ENCODE data around the gene DOCK9.
"Not testable (repeated sequence)": the region's sequence is repeated elsewhere in the genome, so short reads cannot be mapped to it uniquely, and the experiment has no call there.

Gene DOCK9

GRCh38 chr13:98823442-98823841 lies 154.4 kb downstream of the DOCK9 start:
- no peak for DNase-seq (ENCODE audit: low spot score)

GRCh38 chr13:98822225-98822606 lies 155.6 kb downstream of the DOCK9 start:
- no peak for DNase-seq (ENCODE audit: low spot score)

GRCh38 chr13:98821372-98822224 lies 156.3 kb downstream of the DOCK9 start:
- peak; percentile 78 for DNase-seq (ENCODE audit: low spot score)

DNA sequence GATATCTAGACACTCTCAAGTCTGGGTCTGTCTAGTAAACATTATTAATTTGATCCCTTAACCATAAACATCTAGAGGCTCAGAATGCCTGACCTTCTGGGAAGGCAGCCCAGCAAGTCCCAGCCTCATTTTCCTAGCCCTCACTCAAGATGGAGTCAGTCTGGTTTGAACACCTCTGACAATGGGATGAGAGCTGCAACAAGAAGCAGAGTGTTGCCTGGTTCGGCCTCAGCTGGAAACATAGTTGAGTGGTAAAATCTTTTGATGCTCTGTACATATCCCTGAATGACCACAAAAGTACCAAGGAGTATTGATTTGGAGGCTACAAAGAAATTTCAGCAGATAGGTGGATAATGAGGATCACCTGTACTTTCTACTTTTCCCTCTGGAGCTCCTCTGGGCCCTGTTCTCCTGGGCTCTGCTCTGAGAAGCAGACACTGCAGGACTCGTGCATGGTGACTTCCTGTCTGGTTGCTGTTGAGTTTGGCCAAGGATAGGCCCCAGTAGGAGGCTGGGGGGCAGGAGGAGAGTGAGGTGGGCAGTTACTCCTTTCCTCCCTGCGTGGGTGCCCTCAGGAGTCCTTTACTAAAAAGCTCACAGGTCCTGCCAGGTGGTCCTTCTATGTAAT lies 157.0 kb downstream of the DOCK9 start:
- no peak for DNase-seq (ENCODE audit: low spot score)

GRCh38 chr13:98820300-98820699 lies 157.6 kb downstream of the DOCK9 start:
- DNase-seq (ENCODE audit: low spot score) = no peak

DNA sequence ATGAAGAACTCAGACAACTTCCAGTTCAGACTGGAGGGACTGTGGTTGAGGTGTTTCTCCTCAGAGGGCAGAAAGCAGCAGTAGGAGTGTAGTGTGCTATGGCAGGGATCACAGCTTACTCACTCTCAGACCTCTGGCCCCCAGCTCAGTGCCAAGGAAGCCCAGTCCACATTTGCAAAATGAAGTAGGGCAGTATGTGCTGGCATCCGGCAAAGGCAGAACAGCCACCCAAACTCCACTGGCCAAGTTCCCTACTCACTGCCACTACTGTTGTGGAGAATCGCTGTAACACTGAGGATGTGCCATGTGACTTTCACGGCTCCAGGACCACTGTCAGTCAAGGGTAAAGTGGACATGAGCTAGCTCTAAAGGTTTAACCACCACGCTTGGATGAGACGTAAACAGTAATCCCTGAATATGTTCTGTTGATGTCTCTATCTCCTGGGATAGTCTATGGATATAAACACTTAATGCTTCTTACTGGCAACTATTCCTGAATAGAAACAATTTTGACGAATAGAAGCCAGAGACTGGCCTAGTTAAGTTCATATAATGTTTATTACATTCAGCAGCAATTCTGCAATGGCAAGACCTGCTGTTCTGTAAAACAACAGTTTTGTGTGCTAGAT lies 158.4 kb downstream of the DOCK9 start:
- no peak for DNase-seq (ENCODE audit: low spot score)

- no peak for DNase-seq (ENCODE audit: low spot score)
These were observed 161.5 kb downstream of the DOCK9 start for GRCh38 chr13:98816406-98816805.

DNA sequence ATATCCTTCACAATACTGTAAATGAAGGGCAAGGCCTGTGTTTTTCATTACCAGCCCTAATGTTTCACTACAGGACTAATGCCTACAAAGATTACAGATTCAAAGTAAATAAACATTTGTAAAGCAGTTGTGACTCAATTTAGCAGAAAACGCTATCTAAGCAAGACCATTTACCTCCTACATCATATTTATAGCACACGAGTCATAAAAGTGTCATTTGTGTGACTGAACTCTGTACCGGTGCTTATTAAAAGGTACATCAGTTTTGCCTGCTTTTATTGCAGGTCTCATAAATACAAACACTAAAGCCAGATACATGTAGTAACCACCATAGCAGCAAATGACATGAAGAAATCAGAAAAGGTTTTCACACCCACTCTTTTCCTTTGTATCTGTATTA lies 163.9 kb downstream of the DOCK9 start:
- no peak for DNase-seq (ENCODE audit: low spot score)

GRCh38 chr13:98812186-98812790 lies 165.6 kb downstream of the DOCK9 start:
- DNase-seq (ENCODE audit: low spot score) = not testable (repeated sequence)

DNA sequence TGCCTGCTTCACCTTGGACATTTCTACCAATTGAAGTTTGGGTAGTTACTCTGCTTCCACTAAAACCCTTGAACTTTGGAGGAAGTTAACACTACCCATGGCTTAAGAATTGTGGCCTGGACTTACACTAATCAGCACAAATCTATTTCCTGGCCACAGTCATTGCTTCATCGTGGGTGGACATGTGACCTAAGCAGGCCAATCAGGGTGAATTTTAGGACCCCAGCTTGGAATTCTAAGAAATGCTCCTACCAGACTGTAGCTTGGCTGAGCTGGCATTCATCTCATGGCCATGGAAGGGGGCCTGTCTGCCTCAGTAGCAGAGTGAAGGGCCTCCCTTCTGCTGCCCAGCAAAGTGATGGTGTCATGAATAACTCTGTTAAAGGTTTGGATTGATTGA lies 167.1 kb downstream of the DOCK9 start:
- DNase-seq (ENCODE audit: low spot score) = no peak

GRCh38 chr13:98809345-98809777 lies 168.5 kb downstream of the DOCK9 start:
- DNase-seq (ENCODE audit: low spot score) = no peak

GRCh38 chr13:98807774-98808173 lies 170.1 kb downstream of the DOCK9 start:
- no peak for DNase-seq (ENCODE audit: low spot score)

DNA sequence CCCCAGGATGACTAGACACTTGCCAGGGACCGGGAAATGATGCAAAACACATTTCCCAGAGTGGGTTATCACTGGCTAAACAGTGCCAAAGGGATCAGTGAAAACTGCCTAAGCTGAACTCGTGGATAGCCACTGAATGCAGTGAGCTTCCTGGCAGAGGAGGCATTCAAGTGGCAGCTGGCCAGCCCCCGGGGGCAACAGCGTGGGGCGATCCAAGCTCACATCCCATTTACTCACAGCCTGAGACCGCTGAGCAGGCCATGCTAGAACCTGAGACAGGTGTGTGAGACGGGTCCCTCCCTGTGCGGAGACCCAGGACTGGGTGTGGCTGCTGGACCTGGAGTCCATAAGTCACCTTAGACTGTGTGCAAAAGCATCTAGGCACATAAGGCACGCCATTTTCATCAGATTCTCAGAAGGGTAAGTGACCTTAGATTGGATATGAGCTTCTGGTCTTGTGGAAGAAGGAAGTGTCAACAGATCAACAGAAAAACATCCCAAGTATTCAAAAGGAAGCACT lies 173.5 kb downstream of the DOCK9 start:
- no peak for DNase-seq (ENCODE audit: low spot score)

- DNase-seq (ENCODE audit: low spot score) = no peak
These were observed 173.9 kb downstream of the DOCK9 start for GRCh38 chr13:98803921-98804320.

GRCh38 chr13:98803111-98803561 lies 174.7 kb downstream of the DOCK9 start:
- DNase-seq (ENCODE audit: low spot score) = no peak

- no peak for DNase-seq (ENCODE audit: low spot score)
These were observed 175.3 kb downstream of the DOCK9 start for GRCh38 chr13:98802559-98802958.

DNA sequence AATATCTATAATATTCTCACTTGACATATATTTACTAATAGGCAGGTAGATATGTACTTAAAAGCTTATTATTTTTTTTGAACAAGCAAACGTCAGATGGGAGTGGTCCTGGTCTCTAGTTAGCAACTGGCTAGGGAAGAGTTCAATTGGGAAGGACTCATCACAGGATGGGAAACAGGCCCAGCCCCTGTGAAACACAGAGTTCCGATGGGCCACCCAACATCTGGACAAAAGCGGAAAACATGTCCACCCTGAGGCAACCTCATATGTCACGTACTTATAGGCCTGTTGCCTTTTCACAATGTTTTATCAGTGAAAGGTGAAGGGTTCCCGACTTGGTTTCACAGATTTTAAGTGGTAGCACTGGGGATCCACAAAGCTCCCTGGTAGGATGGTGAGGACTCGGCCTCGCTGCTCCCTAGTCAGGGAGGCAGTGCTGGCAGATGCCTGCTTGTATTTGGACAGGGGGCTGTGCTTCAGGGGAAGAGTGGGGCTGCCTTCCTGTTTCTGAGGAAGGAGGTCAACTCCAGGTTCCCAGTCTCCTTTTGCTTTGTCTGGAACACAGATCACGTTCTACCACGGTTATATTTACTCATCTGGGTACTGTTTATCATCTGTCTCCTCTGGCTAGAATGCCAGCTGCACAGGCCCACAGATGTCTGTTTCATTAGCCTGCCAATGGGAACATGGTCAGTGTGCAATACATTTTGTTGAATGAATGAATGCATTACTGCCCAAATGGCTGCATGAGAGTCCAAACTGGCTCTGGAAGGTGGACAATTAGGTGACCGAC lies 176.0 kb downstream of the DOCK9 start:
- no peak for DNase-seq (ENCODE audit: low spot score)

DNA sequence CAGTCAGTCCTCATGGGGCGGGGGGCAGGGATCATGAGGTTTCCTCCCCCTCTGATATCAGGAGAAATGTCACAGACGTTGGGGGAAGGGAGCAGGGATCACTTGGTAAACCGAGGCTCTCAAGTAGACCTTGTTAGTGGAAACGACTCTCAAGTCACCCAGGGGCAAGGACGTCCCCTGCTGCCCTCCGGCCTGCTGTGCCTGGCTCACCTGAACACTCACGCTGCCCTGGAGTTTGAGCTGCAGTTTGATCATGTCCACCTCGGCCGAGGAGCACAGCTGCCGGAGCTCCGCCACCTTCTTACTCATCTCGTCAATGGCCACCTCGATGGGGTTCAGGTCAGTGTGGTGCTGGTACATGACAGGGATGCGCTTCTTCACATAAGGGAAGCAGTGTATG lies 177.8 kb downstream of the DOCK9 start:
- no peak for DNase-seq (ENCODE audit: low spot score)

- no peak for DNase-seq (ENCODE audit: low spot score)
These were observed 178.8 kb downstream of the DOCK9 start for GRCh38 chr13:98798849-98799645.

- DNase-seq (ENCODE audit: low spot score) = no peak
These were observed 180.4 kb downstream of the DOCK9 start for GRCh38 chr13:98797456-98797855.

- DNase-seq (ENCODE audit: low spot score) = no peak
These were observed 181.1 kb downstream of the DOCK9 start for GRCh38 chr13:98796798-98797197.
